ENCODE results near the gene PSORS1C1.
A peak's percentile ranks its signal among the peaks of the same experiment; 100 is the strongest.
"Not testable (repeated sequence)": the region's sequence is repeated elsewhere in the genome, so short reads cannot be mapped to it uniquely, and the experiment has no call there.

Gene PSORS1C1

DNA sequence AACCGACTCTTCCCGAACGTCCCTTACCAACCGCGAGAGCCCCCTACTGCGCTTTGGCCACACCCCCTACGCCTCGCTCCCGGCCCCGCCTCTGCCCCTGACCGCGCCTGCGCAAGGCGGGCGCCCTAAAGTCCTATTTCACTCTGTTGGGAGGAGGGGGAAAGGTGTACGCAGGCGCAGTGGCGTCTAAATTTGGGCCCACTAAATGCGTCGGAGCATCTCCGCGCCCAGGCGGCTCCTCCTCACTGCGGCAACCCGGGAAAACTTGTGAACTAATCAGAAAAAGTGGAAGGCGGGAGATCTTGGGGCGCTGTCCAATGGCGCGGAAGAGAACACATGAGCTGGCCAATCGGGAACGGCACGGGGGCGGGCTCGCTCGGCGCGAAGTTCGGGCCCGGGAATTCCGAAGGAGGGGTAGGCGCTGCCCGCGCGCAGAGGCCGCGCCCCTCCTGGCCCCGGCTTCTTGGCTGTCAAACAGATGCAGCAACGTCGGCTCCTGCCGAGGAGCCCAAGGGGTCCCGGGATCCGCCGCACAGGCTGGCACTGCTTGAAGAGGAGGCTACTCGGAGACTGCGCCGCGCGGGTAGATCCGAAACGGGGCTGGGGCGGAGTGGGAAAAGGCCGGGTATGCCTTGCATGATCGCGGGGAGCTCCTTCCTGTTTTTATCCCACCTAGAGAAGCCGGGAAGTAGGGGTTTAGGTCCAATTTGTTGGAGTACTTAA, 43.7 kb downstream of the PSORS1C1 start, which contains the start of gene TCF19:
Gene TCF19 (plus strand): TSS at position 450 of the 723 bp plus-strand sequence. CDS start 881 bp downstream, outside the sequence.
- peak; percentile 100 for DNase-seq (ENCODE audit: low spot score)
- TF ChIP-seq, protein P1, sequence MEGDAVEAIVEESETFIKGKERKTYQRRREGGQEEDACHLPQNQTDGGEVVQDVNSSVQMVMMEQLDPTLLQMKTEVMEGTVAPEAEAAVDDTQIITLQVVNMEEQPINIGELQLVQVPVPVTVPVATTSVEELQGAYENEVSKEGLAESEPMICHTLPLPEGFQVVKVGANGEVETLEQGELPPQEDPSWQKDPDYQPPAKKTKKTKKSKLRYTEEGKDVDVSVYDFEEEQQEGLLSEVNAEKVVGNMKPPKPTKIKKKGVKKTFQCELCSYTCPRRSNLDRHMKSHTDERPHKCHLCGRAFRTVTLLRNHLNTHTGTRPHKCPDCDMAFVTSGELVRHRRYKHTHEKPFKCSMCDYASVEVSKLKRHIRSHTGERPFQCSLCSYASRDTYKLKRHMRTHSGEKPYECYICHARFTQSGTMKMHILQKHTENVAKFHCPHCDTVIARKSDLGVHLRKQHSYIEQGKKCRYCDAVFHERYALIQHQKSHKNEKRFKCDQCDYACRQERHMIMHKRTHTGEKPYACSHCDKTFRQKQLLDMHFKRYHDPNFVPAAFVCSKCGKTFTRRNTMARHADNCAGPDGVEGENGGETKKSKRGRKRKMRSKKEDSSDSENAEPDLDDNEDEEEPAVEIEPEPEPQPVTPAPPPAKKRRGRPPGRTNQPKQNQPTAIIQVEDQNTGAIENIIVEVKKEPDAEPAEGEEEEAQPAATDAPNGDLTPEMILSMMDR (conservative IDR thresholded peaks at IDR 0.05; ENCODE audit: low read depth): no peak
- CTCF ChIA-PET: interaction anchor here (0.6 to 1.3 kb wide), 3 partner anchors 34 to 1820 kb away, joined by 3 to 7 read pairs (median 4); no protein-coding TSS in a partner anchor
- H3K27ac ChIP-seq: peak within 1 kb of the TSS; percentile 82
- POLR2A ChIA-PET (ENCODE audit: low non-redundant PET): no interaction called here

DNA sequence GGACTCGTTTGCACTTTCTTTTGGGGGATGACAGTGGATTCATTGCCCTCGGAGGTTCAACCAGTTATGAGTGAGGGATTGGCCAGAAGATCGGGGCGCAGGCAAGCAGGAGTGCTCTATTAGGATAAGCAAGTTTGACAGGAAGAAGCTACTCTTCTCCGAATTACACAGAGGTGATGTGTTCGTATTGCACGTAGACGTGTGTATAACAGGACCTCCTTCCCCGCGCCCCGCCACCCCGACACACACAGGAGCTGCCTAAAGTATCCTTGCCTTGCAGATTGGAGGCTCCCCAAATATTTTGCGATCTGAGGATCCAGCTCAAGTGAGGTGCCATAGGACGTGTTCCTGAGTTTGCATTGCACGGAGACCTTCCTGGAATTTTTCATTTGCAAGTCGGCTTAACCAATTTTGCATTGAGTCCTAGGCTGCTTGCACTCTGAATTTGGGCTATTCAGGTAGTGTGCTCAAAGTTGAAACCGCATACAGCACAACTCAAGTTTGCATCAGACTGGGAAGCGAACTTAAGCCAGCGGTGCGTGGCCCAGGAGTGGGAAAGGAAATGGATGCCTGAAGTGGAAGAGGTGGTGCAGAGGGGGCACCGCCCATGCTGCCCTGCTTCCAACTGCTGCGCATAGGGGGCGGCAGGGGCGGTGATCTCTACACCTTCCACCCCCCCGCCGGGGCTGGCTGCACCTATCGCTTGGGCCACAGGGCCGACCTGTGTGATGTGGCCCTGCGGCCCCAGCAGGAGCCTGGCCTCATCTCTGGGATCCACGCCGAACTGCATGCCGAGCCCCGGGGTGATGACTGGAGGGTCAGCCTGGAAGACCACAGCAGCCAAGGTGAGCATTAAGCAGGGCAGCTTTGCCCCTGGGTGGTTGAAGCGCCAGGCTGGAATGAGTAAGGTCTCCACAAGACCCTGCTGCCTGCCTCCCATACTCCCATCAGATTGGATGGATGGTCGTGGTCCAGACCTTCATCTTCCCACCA, 44.6 kb downstream of the PSORS1C1 start:
- peak overlapping the region; percentile 82 for H3K27ac ChIP-seq
- CTCF ChIA-PET: interaction anchor here (0.6 to 1.3 kb wide), 3 partner anchors 33 to 1819 kb away, joined by 3 to 7 read pairs (median 4); no protein-coding TSS in a partner anchor
- TF ChIP-seq, protein P1 (conservative IDR thresholded peaks at IDR 0.05; ENCODE audit: low read depth): peak; percentile 16
- POLR2A ChIA-PET (ENCODE audit: low non-redundant PET): no interaction called here
- DNase-seq (ENCODE audit: low spot score): peak; percentile 49

DNA sequence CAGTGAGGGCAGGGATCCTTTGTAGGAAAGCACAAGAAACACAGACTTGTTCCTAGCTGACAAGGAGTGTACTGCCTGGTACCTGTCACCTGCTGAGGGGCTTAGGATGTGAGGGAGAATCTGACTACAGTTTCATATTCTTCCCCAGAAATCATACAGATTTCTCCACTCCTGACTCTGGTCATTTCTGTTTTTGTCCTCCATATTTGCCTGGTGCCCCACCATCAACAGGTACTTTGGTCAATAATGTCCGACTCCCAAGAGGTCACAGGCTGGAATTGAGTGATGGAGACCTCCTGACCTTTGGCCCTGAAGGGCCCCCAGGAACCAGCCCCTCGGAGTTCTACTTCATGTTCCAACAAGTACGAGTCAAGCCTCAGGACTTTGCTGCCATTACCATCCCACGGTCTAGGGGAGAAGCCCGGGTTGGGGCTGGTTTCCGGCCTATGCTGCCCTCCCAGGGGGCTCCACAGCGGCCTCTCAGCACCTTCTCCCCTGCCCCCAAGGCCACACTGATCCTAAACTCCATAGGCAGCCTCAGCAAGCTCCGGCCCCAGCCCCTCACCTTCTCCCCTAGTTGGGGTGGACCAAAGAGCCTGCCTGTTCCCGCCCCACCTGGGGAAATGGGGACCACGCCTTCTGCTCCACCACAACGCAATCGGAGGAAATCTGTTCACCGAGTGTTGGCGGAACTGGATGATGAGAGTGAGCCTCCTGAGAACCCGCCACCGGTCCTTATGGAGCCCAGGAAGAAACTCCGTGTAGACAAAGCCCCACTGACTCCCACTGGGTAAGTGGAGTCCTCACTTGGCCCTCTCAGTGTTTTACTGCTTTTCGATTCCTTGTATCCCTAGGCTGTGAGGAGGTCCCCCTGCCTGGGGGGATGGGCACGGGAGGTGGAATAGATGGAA, 46.9 kb downstream of the PSORS1C1 start:
- TF ChIP-seq, protein P1 (conservative IDR thresholded peaks at IDR 0.05; ENCODE audit: low read depth): no peak
- DNase-seq (ENCODE audit: low spot score): no peak
- H3K27ac ChIP-seq: peak overlapping the region; percentile 14; the same call in 1 of the 2 replicates
- ChIA-PET POLR2A (ENCODE audit: low non-redundant PET) (no interaction called here), CTCF (interaction anchor here (0.7 to 1.0 kb wide), 2 partner anchors 31 to 42 kb away, joined by 3 to 4 read pairs; no protein-coding TSS in a partner anchor)

DNA sequence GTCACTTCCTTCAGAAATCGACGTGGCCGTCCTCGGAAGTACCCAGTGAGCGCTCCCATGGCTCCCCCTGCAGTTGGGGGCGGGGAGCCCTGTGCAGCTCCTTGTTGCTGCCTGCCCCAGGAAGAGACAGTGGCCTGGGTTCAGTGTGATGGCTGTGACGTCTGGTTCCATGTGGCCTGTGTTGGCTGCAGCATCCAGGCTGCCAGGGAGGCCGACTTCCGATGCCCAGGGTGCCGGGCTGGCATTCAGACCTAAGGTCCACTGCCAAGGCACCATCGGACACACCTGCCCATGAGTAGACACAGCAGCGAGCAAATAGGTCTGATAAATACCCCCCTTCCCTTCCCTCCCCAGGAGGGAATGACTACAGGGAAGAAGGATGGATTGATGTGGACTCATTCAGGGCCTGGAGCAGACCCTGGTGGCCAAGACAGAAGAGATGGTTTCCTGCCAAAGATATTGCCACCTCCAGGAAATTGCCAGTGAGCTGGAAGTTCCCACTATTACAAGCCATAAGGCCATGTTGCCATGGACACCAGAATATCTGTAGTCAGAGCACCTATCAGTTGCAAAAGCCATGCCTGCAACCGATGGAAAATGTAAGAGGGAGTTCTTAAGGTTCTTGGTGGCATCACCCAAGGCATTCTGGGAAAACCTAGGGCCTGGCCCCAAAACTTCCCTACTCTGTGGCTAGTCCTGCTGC, 48.0 kb downstream of the PSORS1C1 start:
- TF ChIP-seq, protein P1 (conservative IDR thresholded peaks at IDR 0.05; ENCODE audit: low read depth): no peak
- CTCF ChIA-PET: no interaction called here
- no peak for DNase-seq (ENCODE audit: low spot score)
- H3K27ac ChIP-seq: no peak overlapping the region
- POLR2A ChIA-PET (ENCODE audit: low non-redundant PET): no interaction called here

DNA sequence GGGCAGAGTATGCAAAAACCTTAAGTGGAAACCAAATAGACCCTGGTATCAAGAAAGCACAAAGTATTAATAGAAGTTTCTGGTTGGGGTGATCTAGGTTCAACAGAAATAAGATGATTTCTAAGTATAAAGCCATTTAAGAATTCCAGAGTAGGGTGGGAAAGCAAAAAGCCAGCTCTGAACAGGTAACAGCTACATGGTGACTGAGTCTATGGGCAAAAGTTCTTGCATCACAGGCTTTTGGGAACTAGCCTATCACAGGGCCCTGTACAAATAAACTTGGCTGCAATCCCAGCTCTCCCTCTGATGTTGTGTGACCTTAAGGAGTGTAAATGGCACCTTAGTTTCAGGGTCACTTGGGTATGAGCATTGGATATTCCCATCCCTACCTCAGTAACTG, 49.3 kb downstream of the PSORS1C1 start:
- no peak overlapping the region for H3K27ac ChIP-seq
- ChIA-PET POLR2A (ENCODE audit: low non-redundant PET) (no interaction called here), CTCF (interaction anchor here (0.7 kb wide), 1 partner anchor 28 kb away, joined by 4 read pairs; no protein-coding TSS in a partner anchor)
- TF ChIP-seq, protein P1 (conservative IDR thresholded peaks at IDR 0.05; ENCODE audit: low read depth): no peak
- no peak for DNase-seq (ENCODE audit: low spot score)

DNA sequence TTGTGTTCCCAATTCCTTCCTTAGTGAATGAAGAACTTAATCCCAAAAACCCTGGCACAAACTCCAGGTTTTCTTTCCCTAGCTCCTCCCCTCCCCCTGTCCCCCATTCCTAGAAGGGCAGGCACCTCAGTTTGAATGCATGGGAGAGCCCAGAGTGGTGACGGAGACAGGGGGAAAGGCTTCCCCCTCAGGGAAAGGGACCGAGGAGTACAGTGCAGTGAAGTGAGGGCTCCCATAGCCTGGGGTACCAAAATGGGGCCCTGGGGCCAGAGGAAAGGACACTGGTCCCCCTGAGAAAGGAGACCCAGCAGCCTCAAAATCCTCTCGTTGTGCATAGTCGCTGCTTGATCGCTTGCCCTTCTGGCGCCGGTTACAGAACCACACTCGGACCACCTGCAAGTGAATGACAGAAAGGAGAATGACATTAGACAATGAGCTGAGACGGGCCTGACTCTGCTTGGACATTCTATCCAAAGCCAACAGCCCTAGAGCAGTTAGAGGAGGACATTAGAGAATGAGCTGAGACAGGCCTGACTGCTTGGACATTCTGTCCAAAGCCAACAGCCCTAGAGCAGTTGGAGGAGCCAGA, 50.0 kb downstream of the PSORS1C1 start:
- POLR2A ChIA-PET (ENCODE audit: low non-redundant PET); CTCF ChIA-PET; DNase-seq (ENCODE audit: low spot score): not testable (repeated sequence)
- peak overlapping the region; percentile 40 for H3K27ac ChIP-seq

DNA sequence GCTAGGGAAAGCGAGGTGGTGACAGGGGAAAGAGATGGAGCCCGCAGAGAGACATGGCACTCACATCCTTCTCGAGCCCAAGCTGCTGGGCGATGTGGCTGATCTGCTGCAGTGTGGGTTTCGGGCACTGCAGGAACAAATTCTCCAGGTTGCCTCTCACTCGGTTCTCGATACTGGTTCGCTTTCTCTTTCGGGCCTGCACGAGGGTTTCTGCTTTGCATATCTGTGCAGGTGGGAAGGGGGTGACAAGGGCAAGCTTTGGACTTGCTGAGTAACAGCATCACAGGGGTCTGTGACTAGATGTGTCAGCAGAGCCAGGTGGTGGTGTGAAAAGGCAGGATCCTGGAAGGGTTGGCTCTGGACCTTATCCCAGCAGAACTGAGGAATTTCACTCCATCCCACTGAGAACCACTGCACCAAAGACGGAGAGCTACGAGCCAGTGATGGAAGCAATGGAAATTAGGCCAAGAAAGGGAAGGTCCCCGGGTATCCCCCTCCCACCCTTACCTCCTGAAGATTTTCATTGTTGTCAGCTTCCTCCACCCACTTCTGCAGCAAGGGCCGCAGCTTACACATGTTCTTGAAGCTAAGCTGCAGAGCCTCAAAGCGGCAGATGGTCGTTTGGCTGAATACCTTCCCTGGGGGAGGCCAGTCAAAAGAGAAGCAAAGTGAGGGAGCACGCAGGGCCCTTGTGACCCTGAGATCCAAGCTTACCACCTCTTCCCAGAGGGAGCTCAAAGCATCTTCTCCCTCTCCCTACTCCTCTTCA, 50.6 kb downstream of the PSORS1C1 start:
- DNase-seq (ENCODE audit: low spot score); POLR2A ChIA-PET (ENCODE audit: low non-redundant PET): not testable (repeated sequence)
- H3K27ac ChIP-seq: peak overlapping the region; percentile 40
- CTCF ChIA-PET: interaction anchor here (0.6 kb wide), 1 partner anchor 27 kb away, joined by 3 read pairs; no protein-coding TSS in a partner anchor
